Jurkat, Clone E6-1 (cell line): ENCODE results near the gene DDR1. TPM values are rescaled to one million over a fixed set of nuclear protein-coding genes. Genes with fewer than 3 reads are reported as not detected.

ENCODE experiments used
- DNase-seq: peaks from one replicate; pipeline ENCODE4 v3.0.0-alpha.2; 2011; ENCODE audit warnings: low read depth, low spot score
- H3K4me3 ChIP-seq: 2 replicates; pipeline ENCODE4 v1.5.1; 2011; ENCODE audit warnings: mild to moderate bottlenecking, low read length, control low read depth, moderate library complexity
- polyA plus RNA-seq: library from polyadenylated mRNA; unstranded; fragments of >200 nt; gene quantifications from one replicate; pipeline ENCODE4 v1.2.1, GENCODE V29; 2012; ENCODE audit warnings: missing spikeins; ENCODE audit not compliant: insufficient read length, insufficient read depth

The DDR1 gene
- polyA plus RNA-seq = 12.3 TPM

DNA sequence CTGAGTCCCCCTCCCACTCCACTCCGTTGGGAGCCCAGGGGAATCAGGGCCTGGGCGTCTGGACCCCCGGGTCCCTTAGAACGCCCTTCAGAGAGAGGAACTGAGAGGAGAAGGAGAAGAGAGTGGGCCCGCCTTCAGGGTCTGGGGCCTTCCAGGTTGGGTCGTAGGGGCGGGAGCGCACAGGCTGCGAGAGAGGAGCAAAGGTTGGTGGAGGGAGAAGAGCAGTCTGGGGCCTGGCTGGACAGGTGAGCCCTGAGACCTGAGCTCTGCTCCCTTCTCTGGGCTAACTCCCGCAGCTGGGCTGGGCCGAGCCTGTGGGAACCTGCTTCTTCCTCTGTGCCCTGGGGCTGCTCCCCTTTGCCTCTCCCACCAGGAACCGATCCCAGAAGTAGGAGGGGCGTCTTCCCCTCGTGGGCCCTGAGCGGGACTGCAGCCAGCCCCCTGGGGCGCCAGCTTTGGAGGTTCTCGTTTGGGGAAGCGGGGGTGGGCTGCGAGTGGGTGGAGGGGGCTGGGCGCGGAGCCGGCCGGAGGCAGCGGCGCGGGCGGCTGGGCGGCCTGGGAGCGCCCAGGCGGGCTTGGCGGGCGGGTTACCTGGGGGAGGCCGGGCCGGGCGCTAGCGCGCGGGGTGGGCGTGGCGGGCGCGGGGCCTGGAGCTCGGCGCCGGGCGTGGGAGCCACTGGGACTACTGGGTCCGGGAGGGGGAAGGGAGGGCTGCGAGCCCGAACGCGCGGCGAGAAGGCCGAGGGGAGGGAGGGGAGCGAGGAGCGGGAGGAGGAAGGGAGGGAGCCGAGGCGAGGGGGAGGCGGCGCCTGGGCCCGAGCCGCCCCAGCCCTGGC is at the start of gene DDR1:
Gene DDR1 (plus strand): TSS at position 835 of the 836 bp plus-strand sequence. CDS start 4,211 bp downstream, outside the sequence.
- DNase-seq = no peak
- H3K4me3 ChIP-seq = peak within 1 kb of the TSS; percentile 57

DNA sequence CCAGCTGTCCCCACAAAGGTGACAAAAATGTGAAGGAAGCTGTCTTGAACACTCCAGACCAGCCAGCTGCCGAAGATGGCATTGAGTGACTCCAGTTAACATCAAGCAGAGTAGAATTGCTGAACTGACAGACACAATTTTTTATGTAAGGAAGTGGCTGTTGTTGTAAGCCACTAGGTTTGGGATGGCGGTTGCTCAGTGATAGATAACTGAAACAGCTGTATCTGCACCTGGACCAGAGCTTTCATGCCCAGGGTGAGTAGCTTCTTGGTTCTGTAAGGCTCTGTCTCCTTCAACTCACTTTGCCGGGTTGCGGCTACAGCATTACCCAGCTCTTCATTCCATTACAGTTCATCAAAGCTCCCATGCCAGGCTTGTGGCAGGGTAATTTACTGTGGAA is 49.7 kb upstream of the DDR1 start:
- peak overlapping the region; percentile 28 for H3K4me3 ChIP-seq
- DNase-seq = peak; percentile 99

DNA sequence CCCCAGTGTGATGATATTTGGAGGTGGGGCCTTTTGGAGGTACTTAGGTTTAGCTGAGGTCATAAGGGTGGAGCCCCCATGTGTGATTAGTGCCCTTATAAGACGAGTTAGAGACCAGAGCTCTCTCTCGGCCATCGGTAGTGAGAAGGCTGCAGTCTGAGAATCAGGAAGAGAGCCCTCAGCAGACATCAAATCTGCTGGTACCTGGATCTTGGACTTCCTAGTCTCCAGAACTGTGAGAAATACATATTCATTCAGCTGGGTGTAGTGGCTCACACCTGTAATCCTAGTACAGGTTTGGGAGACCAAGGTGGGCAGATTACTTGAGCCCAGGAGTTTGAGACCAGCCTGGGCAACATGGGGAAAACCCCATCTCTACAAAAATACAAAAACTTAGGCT is 48.7 kb upstream of the DDR1 start:
- no peak overlapping the region for H3K4me3 ChIP-seq
- DNase-seq = no peak

DNA sequence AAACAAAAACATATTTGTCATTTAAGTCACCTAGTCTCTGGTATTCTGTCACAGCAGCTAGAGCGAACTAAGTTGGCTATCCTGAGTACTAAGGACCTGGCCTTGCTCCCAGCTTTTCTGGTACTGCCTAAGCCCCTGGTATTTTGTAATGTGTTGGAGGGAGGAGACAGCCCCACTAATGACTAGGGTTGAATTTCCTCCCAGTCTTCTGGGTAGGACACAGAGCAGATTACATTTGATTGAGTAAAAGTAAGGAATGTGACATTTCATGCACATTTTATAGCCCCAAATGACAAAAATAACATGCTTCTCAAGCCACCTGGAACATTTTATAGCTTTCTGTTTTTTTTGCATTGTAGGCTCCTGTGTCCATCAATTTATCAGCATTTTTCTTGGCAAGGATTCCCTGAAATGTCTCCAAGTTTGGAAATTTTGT is 47.9 kb upstream of the DDR1 start:
- no peak overlapping the region for H3K4me3 ChIP-seq
- DNase-seq = no peak

DNA sequence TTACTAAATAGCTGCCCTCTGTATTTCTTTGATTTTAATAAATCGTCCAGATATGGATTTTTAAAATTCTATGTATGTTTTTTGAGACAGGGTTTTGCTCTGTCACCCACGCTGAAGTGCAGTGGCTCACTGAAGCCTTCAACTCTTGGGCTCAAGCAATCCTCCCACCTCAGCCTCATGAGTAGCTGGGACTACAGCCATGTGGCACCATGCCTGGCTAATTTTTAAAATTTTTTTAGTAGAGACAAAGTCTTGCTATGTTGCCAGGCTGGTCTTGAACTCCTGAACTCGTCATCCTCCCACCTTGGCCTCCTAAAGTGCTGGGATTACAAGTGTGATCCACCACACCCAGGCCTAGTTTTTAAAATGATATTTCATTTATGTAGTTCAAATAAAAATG is 47.4 kb upstream of the DDR1 start:
- no peak for DNase-seq
- no peak overlapping the region for H3K4me3 ChIP-seq

DNA sequence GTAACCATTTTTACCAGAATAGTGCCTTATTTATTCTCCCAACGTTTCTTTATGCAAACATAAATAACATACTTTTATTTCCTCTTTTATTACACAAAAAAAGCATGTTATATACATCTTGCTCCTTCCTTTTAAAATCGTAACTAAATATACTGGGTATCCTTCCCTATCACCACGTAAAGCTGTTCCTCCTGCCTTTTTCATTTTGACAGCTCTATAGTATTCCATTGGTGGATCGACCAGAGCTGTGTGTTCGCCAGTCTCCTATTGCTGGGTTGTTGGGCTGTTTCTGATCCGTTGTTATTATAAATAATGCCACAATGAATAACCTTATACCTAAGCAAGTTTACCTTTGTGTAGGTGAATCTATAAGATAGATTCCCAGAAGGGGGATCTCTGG is 46.9 kb upstream of the DDR1 start:
- H3K4me3 ChIP-seq = no peak overlapping the region
- DNase-seq = no peak

DNA sequence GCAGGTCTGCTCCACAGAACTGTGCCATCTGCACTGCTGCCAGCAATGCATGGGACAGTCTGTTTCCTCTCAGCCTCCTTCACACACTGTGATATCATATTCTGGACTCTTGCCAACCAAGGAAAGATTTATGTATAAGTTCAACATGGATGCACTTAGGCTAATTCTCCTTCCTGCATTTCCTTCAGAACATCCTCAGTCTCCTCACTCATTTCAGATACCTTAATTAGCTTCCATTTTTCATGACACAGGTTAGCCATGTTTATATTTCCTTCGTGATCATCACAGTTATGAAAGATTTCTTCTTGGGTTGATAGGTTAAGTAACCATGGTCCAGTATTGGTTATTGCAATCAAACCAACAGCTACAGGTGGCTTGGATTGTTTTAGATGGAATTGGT is 46.4 kb upstream of the DDR1 start:
- H3K4me3 ChIP-seq = no peak overlapping the region
- DNase-seq = no peak

DNA sequence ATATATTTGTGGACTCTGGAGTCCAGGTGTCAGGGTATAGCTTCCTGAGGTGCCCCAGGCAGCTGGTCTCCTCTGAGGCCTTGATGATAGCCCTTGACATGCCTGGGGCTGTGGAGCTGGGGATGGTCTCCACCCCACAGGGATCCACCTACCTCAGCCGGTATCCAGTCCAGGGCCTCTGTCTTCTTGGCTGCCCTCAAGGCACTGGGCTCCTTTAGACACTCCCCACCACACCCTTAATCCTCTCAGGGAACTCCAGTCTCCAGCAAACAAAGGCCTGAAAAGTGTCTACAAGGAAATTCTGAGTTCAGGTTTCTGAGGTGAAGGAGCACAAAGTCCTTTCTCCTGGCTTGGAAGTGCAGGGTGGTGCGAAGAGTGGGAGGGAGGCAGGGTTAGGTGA is 44.6 kb upstream of the DDR1 start:
- H3K4me3 ChIP-seq = no peak overlapping the region
- DNase-seq = no peak

DNA sequence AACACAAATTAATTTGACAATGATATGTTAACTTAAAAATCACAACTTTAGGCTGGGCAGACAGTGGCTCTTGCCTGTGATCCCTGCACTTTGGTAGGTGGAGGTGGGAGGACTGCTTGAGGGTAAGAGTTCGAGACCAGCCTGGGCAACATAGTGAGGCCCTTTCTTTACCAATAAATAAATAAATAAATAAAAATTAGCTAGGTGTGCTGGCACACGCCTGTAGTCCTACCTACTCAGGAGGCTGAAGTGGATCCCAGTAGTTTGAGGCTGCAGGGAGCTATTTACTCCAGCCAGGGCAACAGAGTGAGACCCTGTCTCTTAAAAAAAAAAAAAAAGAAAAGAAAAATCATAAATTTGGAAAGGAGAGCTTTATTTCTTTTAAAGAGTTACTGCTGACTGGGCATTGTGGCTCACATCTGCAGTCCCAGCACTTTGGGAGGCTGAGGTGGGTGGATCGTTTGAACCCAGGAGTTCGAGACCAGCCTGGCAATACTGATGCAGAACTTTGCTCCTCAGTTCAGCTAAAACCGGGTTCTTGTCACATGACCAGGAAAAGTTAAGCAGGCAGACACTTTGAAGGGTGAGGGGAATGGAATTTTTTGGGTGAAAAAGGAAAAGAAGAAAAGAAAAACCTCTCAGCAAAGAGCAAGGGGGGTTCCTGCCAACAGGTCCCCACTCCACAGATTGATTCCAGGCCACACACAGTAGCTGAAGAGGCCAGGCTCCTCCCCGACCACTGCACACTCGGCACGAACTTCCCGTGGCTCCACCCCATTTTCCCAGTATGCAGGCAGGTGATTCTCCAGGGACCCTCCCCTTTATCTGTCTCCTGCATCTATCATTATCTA is 44.0 kb upstream of the DDR1 start:
- H3K4me3 ChIP-seq = no peak overlapping the region
- DNase-seq = no peak

DNA sequence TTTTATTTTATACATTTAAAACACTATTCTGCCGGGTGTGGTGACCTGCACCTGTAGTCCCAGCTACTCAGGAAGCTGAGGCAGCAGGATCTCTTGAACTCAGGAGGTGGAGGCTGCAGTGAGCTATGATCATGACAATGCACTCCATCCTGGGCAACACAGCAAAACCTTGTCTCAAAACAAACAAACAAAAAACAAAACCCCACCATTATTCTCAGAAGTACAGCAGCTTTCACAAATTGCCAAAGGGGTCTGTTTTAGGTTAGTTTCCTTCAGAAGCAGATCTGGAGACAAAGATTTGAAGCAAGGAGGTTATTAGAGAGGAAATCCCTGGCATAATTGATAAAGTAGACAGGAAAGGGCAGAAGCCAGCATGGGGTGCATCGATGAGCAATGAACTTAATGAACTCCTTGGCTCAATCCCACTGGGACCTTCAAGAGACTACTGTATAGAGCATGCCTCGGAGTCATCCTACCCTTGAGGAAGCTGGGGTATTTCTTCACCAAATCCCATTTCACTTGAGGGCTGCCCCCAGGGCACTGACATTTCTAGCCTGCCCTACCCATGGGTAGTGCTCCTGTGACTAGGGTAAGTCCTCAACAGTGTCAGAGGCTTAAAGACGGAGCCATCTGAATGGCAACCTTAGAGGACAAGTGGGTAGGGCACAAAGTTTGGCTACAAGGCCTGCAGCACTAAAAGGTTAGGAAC is 43.2 kb upstream of the DDR1 start:
- no peak for DNase-seq
- H3K4me3 ChIP-seq = no peak overlapping the region

DNA sequence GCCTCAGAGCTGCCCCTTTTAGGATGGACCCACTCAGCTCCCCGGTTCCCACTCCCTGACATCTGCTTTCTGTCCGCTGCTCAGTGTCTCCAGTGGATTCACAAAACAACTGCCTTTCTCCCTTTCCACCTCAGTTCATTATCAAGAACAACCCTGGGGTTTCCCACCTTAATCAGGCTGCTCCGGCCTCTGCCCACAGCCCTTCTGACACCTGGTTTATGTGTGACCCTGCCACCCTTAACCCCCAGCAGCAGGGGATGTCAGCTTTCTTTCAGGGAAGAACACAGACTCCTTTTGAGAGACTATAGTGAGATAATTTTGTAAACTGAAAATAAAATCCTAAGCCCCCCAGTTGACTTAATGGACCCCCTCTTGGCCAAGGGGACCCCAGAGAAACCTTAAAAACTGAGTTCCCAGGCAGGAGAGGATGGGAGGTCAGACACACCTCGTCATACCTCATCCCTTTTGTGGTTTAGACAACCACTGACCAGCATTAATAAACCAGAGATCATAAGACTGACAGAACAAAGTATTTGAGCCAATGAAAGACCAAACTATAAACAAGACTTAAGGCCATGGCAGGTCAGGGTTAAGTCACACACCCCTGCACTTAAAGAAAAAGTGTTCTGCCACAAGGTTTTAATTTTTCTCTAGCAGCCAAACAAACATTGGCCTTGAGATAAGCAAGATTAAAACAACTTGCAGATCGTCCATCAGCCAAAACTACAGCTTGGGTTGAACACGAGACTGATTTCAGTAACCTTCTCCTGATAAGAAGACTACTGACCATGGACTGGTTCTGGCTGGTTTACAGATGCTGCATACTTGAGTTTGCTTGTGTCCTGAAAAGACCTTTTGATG is 42.4 kb upstream of the DDR1 start:
- no peak overlapping the region for H3K4me3 ChIP-seq

DNA sequence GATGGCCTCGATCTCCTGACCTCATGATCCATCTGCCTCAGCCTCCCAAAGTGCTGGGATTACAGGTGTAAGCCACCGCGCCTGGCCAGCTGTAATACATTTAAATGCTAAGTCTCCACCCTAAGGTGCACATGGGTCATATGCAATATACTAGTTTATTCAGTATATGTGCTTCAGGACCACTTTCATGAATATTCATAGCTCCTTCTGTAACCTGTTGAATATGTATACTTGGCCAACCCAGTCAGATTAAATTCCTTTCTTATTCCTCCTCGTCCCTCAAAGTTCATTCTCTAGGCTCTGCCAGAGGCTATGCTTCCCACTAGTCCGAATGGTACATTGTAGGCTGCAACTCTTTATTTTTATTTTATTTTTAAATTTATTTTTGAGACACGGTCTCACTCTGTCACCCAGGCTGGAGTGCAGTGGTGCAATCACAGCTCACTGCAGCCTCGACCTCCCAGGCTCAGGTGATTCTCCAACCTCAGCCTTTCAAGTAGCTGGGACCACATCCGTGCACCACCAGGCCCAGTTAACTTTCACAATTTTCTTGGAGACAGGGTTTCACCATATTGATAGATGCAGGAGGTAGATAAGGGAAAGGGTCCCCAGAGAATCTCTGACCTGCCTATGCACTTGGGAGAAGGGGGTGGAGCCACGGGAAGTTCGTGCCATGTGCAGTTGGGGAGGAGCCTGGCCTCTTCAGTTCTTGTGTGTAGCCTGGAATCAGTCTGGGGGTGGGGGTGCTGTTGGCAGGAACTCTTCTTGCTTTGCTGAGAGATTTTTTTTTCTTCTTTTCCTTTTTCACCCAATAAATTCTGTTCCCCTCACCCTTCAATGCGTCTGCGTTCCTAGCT is 41.3 kb upstream of the DDR1 start:
- peak; percentile 75 for DNase-seq
- H3K4me3 ChIP-seq = peak overlapping the region; percentile 38

More for the DNA sequence above, 42.4 kb upstream of the DDR1 start:
- no peak for DNase-seq

DNA sequence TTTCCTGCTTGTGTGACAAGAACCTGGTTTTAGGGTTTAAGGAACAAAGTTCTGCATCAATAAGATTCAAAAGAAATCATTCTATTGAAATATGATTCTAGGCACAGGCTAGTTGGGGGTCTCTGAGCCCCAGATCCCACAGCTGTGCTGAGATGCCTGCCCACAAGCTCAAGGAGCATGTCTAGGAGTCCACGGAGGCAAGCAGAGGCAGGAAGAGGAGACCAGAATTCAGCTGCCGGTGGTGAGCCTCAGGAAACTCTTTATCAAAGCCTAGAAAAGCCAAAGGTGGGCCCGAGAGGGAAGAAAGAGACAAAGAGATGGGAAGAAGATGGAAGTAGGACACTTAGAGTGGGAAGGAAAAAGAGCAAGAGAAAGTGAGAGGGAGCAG is 40.7 kb upstream of the DDR1 start:
- peak overlapping the region; percentile 38 for H3K4me3 ChIP-seq
- DNase-seq = no peak

DNA sequence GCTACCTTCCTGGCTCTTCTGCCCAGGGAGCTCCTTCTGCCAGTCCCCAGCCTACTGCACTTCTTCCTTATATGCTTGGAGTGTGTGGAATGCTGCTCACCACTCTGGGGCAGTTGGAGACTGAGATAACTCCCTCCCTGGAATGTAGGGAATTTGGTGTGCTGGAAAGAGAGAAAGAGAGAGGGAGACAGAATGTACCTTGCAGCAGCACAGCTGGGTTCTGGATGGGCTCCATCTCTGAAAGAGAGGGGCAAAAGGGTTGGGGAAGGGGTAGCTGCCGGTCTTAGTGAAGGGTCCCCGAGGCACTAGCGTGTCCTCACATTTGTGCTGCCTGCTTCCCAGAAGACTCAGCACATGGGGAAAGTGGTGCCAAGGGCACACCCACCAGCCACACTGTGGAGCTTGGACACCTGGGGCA is 40.2 kb upstream of the DDR1 start:
- DNase-seq = no peak
- peak overlapping the region; percentile 38 for H3K4me3 ChIP-seq

DNA sequence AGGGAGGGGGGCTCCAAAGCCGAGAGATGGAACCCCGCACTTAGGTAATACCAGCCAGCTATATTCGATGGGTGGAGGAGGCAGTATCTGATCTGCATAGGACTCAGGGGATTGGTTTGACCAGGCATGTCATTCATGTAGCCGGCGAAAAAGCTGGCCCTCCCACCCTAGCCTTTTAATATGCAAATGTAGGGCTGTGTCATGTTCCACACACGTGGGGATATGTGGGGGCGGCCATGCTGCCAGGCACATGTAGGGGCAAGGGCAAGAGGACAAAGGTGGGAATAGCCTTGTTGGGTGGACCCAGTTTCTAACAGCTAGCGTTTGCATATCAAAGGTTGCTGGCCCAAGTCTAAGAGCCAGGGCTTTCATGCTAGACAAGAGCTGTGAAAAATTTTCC is 39.1 kb upstream of the DDR1 start:
- no peak overlapping the region for H3K4me3 ChIP-seq
- DNase-seq = no peak

DNA sequence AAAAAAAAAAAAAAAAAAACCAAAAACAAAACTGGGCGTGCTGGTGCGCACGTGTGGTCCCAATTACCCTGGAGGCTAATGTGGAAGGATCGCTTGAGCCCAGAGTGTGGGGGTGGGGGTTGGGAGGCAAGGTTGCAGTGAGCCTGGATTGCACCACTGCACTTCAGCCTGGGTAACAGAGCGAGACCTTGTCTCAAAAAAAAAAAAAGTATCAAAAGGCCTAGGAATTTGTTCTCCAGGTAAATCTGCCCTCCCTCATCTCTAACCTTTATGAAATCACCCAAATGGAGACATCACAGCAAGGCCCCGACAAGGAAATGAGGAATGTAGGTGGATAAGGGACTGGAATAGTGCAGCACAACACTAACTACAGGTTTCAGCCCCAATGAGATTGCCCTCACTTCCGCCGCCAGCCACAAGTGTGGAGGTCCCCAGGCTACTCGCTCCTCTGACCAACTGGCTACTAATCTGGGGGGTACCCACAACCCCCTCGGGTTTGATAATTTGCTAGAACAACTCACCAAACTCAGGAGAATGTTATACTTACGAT is 36.8 kb upstream of the DDR1 start:
- H3K4me3 ChIP-seq = no peak overlapping the region
- no peak for DNase-seq

DNA sequence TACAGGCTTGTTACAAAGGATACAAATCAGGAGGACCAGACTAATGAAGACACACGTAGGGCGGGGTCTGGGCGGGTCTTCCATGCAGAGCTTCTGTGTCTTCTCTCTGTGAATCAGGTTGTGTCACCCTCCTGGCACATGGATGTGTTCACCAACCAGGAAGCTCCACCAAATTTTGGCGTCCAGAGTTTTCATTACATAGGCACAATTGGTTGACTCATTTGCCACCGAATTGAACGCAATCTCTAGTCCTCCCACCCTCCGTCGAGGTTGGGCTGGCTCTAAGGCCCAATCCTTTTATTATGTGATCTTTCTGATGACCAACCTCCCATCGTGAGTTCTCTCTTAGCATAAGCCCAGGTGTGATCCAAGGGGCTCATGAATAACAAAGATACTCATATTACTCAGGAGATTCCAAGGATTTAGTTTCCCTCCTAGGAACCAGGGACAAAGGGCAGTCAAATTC is 36.3 kb upstream of the DDR1 start:
- no peak overlapping the region for H3K4me3 ChIP-seq
- DNase-seq = no peak
